Gastrocnemius medialis (tissue), 4 donors: Measurements from ENCODE around the gene STIM1. TPM values are rescaled to one million over a fixed set of nuclear protein-coding genes. Genes with fewer than 3 reads are reported as not detected.

Experiments used
- ATAC-seq, 2 donors: fragments of 150-250 bp; one replicate each; pipeline ENCODE4 v1.9.1; 2016
- DNase-seq, 2 donors: peaks; one replicate each; pipeline ENCODE4 v3.0.0-alpha.2; 2019
- H3K27ac ChIP-seq, 4 donors: fragments of 200-600 bp; sonication (generic); 1 replicate in 1 of 4; 2 replicates in 3 of 4; pipeline ENCODE4 v1.5.1; 2016 to 2018; ENCODE audit warnings: mild to moderate bottlenecking in 2 of 4, moderate library complexity in 1 of 4
- H3K27me3 ChIP-seq, 3 donors: fragments of 200-600 bp; sonication (generic) in 2 of 3; 1 replicate in 1 of 3; 2 replicates in 2 of 3; pipeline versions ENCODE4 v1.5.1 to v1.6.0; 2016 to 2019; ENCODE audit warnings: mild to moderate bottlenecking in 1 of 3, moderate library complexity in 1 of 3
- H3K36me3 ChIP-seq, 2 donors: fragments of 200-600 bp; sonication (generic) in 1 of 2; one replicate each; pipeline ENCODE4 v1.5.1; 2017 to 2018
- H3K4me1 ChIP-seq, 2 donors: fragments of 200-600 bp; sonication (generic) in 1 of 2; one replicate each; pipeline ENCODE4 v1.5.1; 2016 to 2017; ENCODE audit warnings: mild to moderate bottlenecking in 2 of 2
- H3K4me3 ChIP-seq, 4 donors: fragments of 200-600 bp; sonication (generic) in 3 of 4; 1 replicate in 1 of 4; 2 replicates in 3 of 4; pipeline ENCODE4 v1.5.1; 2016 to 2019; ENCODE audit warnings: mild to moderate bottlenecking in 2 of 4
- H3K9me3 ChIP-seq, 3 donors: fragments of 200-600 bp; sonication (generic) in 2 of 3; 1 replicate in 1 of 3; 2 replicates in 2 of 3; pipeline ENCODE4 v1.5.1; 2016 to 2019
- CTCF ChIP-seq, 5 experiments: fragments of 450-650 bp in 3 of 5; fragments of 200-600 bp in 2 of 5; sonication (generic) in 2 of 5; IDR thresholded peaks in 4 of 5; conservative IDR thresholded peaks in 1 of 5; 1 replicate in 4 of 5; 2 replicates in 1 of 5; pipeline ENCODE4 v1.5.1; 2016 to 2019; ENCODE audit warnings: antibody characterized with exemption in 5 of 5, mild to moderate bottlenecking in 3 of 5, moderate library complexity in 3 of 5
- POLR2A ChIP-seq, 2 donors: fragments of 450-650 bp; IDR thresholded peaks; one replicate each; pipeline ENCODE4 v1.6.1; 2017; ENCODE audit warnings: antibody characterized with exemption in 2 of 2, mild to moderate bottlenecking in 2 of 2, moderate library complexity in 2 of 2
- in situ Hi-C, 4 donors: fragments of 200-750 bp; cut with MboI; loops; one replicate each; pipeline versions ENCODE4 v1.15.0 to v1.8.0; 2017; ENCODE audit warnings: low sequenced_read_pairs in 4 of 4
- intact Hi-C: fragments of 100-400 bp; cut with DNase I; formaldehyde crosslinking; loops from one replicate; pipeline ENCODE4 v1.15.1; 2023; ENCODE audit warnings: low total_unique reads
- total RNA-seq, 4 donors: library from RNA; depleted of rRNA; stranded (reverse); fragments of >200 nt; gene quantifications; one replicate each; pipeline versions ENCODE4 v1.1.0 to v1.2.3, GENCODE V29; 2016

STIM1 gene
- total RNA-seq, 4 donors from 2014 or later: 45.9 to 132 (median 87.3) TPM

- intact Hi-C loops (no loop called here), in situ Hi-C loops (no loop called here)
- DNase-seq (no peak), ATAC-seq (no peak)
- Histone ChIP-seq H3K9me3 (no peaks in the 10 kb centered on the region), H3K27ac (no peak overlapping the region), H3K4me1 (peaks cover 0 to 11% of the 10 kb centered on the region in 2 donors), H3K36me3 (peaks cover 0 to 45% of the 10 kb centered on the region in 2 donors), H3K4me3 (no peak overlapping the region), H3K27me3 (no peaks in the 10 kb centered on the region)
- no peak for TF ChIP-seq POLR2A (IDR thresholded peaks at IDR 0.05)
- TF ChIP-seq CTCF (IDR thresholded peaks at IDR 0.05 in 4 of 5, conservative IDR thresholded peaks at IDR 0.05 in 1 of 5): no peak
These were observed 247.8 kb downstream of the STIM1 start for GRCh38 chr11:4103269-4103668.

- peaks cover 0 to 56% of the 10 kb centered on the region in 2 donors for H3K36me3 ChIP-seq
- in situ Hi-C loops: no loop called here
- ATAC-seq: no peak
- intact Hi-C loops: no loop called here
- no peak overlapping the region for H3K4me3 ChIP-seq
- H3K9me3 ChIP-seq: no peaks in the 10 kb centered on the region
- H3K27me3 ChIP-seq: no peaks in the 10 kb centered on the region
- TF ChIP-seq CTCF (IDR thresholded peaks at IDR 0.05 in 4 of 5, conservative IDR thresholded peaks at IDR 0.05 in 1 of 5): no peak
- TF ChIP-seq POLR2A (IDR thresholded peaks at IDR 0.05): no peak
- DNase-seq: no peak
- H3K27ac ChIP-seq: no peak overlapping the region
- peaks cover 0 to 4% of the 10 kb centered on the region in 2 donors for H3K4me1 ChIP-seq
These were observed 250.5 kb downstream of the STIM1 start for GRCh38 chr11:4105916-4106315.

GRCh38 chr11:4111834-4112233, 256.4 kb downstream of the STIM1 start:
- H3K27ac ChIP-seq: no peak overlapping the region
- no peaks in the 10 kb centered on the region for H3K9me3 ChIP-seq
- H3K36me3 ChIP-seq: peaks cover 2 to 57% of the 10 kb centered on the region in 2 donors
- intact Hi-C loops: no loop called here
- H3K4me1 ChIP-seq: no peaks in the 10 kb centered on the region
- in situ Hi-C loops: no loop called here
- no peak for DNase-seq
- TF ChIP-seq POLR2A (IDR thresholded peaks at IDR 0.05) (no peak), CTCF (IDR thresholded peaks at IDR 0.05 in 4 of 5, conservative IDR thresholded peaks at IDR 0.05 in 1 of 5) (no peak)
- no peaks in the 10 kb centered on the region for H3K27me3 ChIP-seq
- no peak overlapping the region for H3K4me3 ChIP-seq
- no peak for ATAC-seq

GRCh38 chr11:4115128-4115527, 259.7 kb downstream of the STIM1 start:
- TF ChIP-seq CTCF (IDR thresholded peaks at IDR 0.05 in 4 of 5, conservative IDR thresholded peaks at IDR 0.05 in 1 of 5) (no peak), POLR2A (IDR thresholded peaks at IDR 0.05) (no peak)
- intact Hi-C loops: no loop called here
- no peak overlapping the region for H3K4me3 ChIP-seq
- in situ Hi-C loops: no loop called here
- no peaks in the 10 kb centered on the region for H3K27me3 ChIP-seq
- ATAC-seq (no peak), DNase-seq (no peak)
- H3K9me3 ChIP-seq: no peaks in the 10 kb centered on the region
- no peaks in the 10 kb centered on the region for H3K4me1 ChIP-seq
- H3K36me3 ChIP-seq: peaks cover 2 to 54% of the 10 kb centered on the region in 2 donors
- no peak overlapping the region for H3K27ac ChIP-seq

GRCh38 chr11:4118107-4118506, 262.6 kb downstream of the STIM1 start:
- TF ChIP-seq POLR2A (IDR thresholded peaks at IDR 0.05) (no peak), CTCF (IDR thresholded peaks at IDR 0.05 in 4 of 5, conservative IDR thresholded peaks at IDR 0.05 in 1 of 5) (no peak)
- in situ Hi-C loops: no loop called here
- Histone ChIP-seq H3K9me3 (no peaks in the 10 kb centered on the region), H3K4me3 (no peak overlapping the region), H3K27me3 (no peaks in the 10 kb centered on the region), H3K36me3 (peaks cover 2 to 58% of the 10 kb centered on the region in 2 donors), H3K4me1 (no peaks in the 10 kb centered on the region), H3K27ac (no peak overlapping the region)
- no peak for DNase-seq
- intact Hi-C loops: no loop called here
- no peak for ATAC-seq
